Panc1 (cell line): Measurements from ENCODE around the gene ELMO1. TPM values are rescaled to one million over a fixed set of nuclear protein-coding genes. Genes with fewer than 3 reads are reported as not detected.

Experiments used
- ATAC-seq: fragments of 200-7000 bp; cut with Tn5 transposase; 2 replicates; pipeline ENCODE4 v1.9.1; 2020; ENCODE audit warnings: mild to moderate bottlenecking, moderate library complexity
- BruUV-seq: library from RNA; stranded (reverse); fragments of 400-500 nt; replicated peaks from 2 replicates; lab custom pipeline; 2021; lab: Mats Ljungman, UMichigan
- CTCF ChIA-PET: fragments of 300-600 bp; sonication (Branson Sonifier 250); formaldehyde crosslinking; loops from one replicate; lab custom pipeline; 2022; ENCODE audit warnings: antibody characterized with exemption; lab: Charles Lee
- POLR2A ChIA-PET: fragments of 300-600 bp; sonication (Branson Sonifier 250); formaldehyde crosslinking; loops from one replicate; lab custom pipeline; 2022; ENCODE audit warnings: antibody characterized with exemption; lab: Charles Lee
- DNase-seq: peaks from one replicate; pipeline ENCODE4 v3.0.0-alpha.2; 2010; ENCODE audit warnings: low read depth, low spot score
- H3K27ac ChIP-seq: 2 replicates; pipeline ENCODE4 v1.5.1; 2011; ENCODE audit warnings: mild to moderate bottlenecking, low read length, inconsistent platforms
- H3K27me3 ChIP-seq: fragments of 200-500 bp; sonication (Bioruptor generic); 2 replicates; pipeline ENCODE4 v1.6.0; 2014; ENCODE audit warnings: low read length, inconsistent platforms; ENCODE audit not compliant: control insufficient read depth, insufficient read depth
- H3K36me3 ChIP-seq: fragments of 200-500 bp; sonication (Bioruptor generic); 2 replicates; pipeline ENCODE4 v1.5.1; 2014; ENCODE audit warnings: inconsistent platforms, mild to moderate bottlenecking, low read length, moderate library complexity; ENCODE audit not compliant: control insufficient read depth, insufficient read depth
- H3K4me1 ChIP-seq: 2 replicates; pipeline ENCODE4 v1.5.1; 2011; ENCODE audit warnings: inconsistent platforms, mild to moderate bottlenecking, low read length, moderate library complexity; ENCODE audit not compliant: control insufficient read depth, insufficient read depth
- H3K4me3 ChIP-seq, 2 experiments: 2 replicates each; pipeline ENCODE4 v1.5.1; 2011 to 2012; ENCODE audit warnings: low read depth in 2 of 2, low read length in 2 of 2, mild to moderate bottlenecking in 2 of 2, inconsistent platforms in 1 of 2, moderate library complexity in 1 of 2
- H3K9me3 ChIP-seq: fragments of 200-500 bp; sonication (Bioruptor generic); 2 replicates; pipeline ENCODE4 v1.5.1; 2014; ENCODE audit warnings: low read depth, mild to moderate bottlenecking, inconsistent platforms, low read length, moderate library complexity; ENCODE audit not compliant: control insufficient read depth, insufficient read depth
- CTCF ChIP-seq: fragments of 450-650 bp; IDR thresholded peaks from 2 replicates; pipeline ENCODE4 v1.5.1; 2017; ENCODE audit warnings: mild to moderate bottlenecking
- POLR2AphosphoS5 ChIP-seq: IDR thresholded peaks from 2 replicates; pipeline ENCODE4 v1.6.1; 2012; ENCODE audit warnings: mild to moderate bottlenecking, low read depth, low read length, moderate library complexity
- SIN3A ChIP-seq: IDR thresholded peaks from 2 replicates; pipeline ENCODE4 v1.6.1; 2012; ENCODE audit warnings: low read depth, mild to moderate bottlenecking, low read length, moderate library complexity, borderline replicate concordance; ENCODE audit not compliant: insufficient read depth
- TCF7L2 ChIP-seq: IDR thresholded peaks from 2 replicates; pipeline ENCODE4 v1.6.1; 2011; ENCODE audit warnings: mild to moderate bottlenecking, low read depth, low read length, inconsistent platforms
- in situ Hi-C: cut with HindIII; loops from 2 replicates; pipeline ENCODE4 v1.10.0; 2016; ENCODE audit warnings: low sequenced_read_pairs, low pct_unique_long_range_greater_than_20kb
- intact Hi-C: fragments of 100-400 bp; cut with micrococcal nuclease; formaldehyde crosslinking; loops from one replicate; pipeline ENCODE4 v1.10.0; 2022; ENCODE audit not compliant: unreplicated experiment
- total RNA-seq: library from RNA; stranded (reverse); gene quantifications from one replicate; pipeline ENCODE4 v1.2.1, GENCODE V29; 2021; ENCODE audit not compliant: unreplicated experiment
- TF ChIP-seq, protein P1 (sequence below), 2 experiments: IDR thresholded peaks; 2 replicates each; pipeline ENCODE4 v1.6.1; 2011 to 2012; ENCODE audit warnings: low read depth in 2 of 2, control low read depth in 1 of 2, low read length in 1 of 2, mild to moderate bottlenecking in 1 of 2, moderate library complexity in 1 of 2; ENCODE audit not compliant: insufficient read depth in 1 of 2

Gene ELMO1
- total RNA-seq, 1 experiment from 2014 or later = 0.80 TPM

- no peaks in the 10 kb centered on the region for H3K4me1 ChIP-seq
- no peak overlapping the region for H3K27ac ChIP-seq
- H3K4me3 ChIP-seq = no peak overlapping the region
- no peaks in the 10 kb centered on the region for H3K36me3 ChIP-seq
- ChIA-PET POLR2A (no interaction called here), CTCF (no interaction called here)
- H3K27me3 ChIP-seq = no peaks in the 10 kb centered on the region
- TF ChIP-seq TCF7L2 = no peak
- TF ChIP-seq, protein P1, sequence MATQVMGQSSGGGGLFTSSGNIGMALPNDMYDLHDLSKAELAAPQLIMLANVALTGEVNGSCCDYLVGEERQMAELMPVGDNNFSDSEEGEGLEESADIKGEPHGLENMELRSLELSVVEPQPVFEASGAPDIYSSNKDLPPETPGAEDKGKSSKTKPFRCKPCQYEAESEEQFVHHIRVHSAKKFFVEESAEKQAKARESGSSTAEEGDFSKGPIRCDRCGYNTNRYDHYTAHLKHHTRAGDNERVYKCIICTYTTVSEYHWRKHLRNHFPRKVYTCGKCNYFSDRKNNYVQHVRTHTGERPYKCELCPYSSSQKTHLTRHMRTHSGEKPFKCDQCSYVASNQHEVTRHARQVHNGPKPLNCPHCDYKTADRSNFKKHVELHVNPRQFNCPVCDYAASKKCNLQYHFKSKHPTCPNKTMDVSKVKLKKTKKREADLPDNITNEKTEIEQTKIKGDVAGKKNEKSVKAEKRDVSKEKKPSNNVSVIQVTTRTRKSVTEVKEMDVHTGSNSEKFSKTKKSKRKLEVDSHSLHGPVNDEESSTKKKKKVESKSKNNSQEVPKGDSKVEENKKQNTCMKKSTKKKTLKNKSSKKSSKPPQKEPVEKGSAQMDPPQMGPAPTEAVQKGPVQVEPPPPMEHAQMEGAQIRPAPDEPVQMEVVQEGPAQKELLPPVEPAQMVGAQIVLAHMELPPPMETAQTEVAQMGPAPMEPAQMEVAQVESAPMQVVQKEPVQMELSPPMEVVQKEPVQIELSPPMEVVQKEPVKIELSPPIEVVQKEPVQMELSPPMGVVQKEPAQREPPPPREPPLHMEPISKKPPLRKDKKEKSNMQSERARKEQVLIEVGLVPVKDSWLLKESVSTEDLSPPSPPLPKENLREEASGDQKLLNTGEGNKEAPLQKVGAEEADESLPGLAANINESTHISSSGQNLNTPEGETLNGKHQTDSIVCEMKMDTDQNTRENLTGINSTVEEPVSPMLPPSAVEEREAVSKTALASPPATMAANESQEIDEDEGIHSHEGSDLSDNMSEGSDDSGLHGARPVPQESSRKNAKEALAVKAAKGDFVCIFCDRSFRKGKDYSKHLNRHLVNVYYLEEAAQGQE (IDR thresholded peaks at IDR 0.05; ENCODE audit: insufficient read depth in 1 of 2, low read depth in 2 of 2, low read length in 1 of 2) = no peak
- no peak for TF ChIP-seq CTCF
- TF ChIP-seq SIN3A = no peak
- no peak for TF ChIP-seq POLR2AphosphoS5
- BruUV-seq = no TSS peak
- H3K9me3 ChIP-seq = no peaks in the 10 kb centered on the region
- in situ Hi-C loops (no loop called here), intact Hi-C loops (no loop called here)
- DNase-seq = no peak
- ATAC-seq = no peak
These were observed 364.4 kb downstream of the ELMO1 start for GRCh38 chr7:37084303-37084702.

GRCh38 chr7:37083311-37084096 lies 365.2 kb downstream of the ELMO1 start:
- ChIA-PET CTCF (no interaction called here), POLR2A (no interaction called here)
- BruUV-seq = no TSS peak
- DNase-seq = no peak
- in situ Hi-C loops (no loop called here), intact Hi-C loops (no loop called here)
- H3K9me3 ChIP-seq = no peaks in the 10 kb centered on the region
- ATAC-seq = no peak
- H3K27me3 ChIP-seq = no peaks in the 10 kb centered on the region
- TF ChIP-seq, protein P1 (IDR thresholded peaks at IDR 0.05; ENCODE audit: insufficient read depth in 1 of 2, low read depth in 2 of 2, low read length in 1 of 2) = no peak
- TF ChIP-seq TCF7L2 (no peak), SIN3A (no peak), CTCF (no peak)
- H3K4me3 ChIP-seq = no peak overlapping the region
- no peaks in the 10 kb centered on the region for H3K4me1 ChIP-seq
- H3K27ac ChIP-seq = no peak overlapping the region
- no peaks in the 10 kb centered on the region for H3K36me3 ChIP-seq
